OCI-LY3 (cell line): ENCODE results near the gene GCSAM.

Experiments used
- H2AFZ ChIP-seq: fragments of 200-600, 300-600 bp; shearing (Covaris generic); 2 replicates; pipeline ENCODE4 v1.6.0; 2014; ENCODE audit warnings: antibody characterized with exemption, low read depth, low read length
- H3K27ac ChIP-seq: fragments of 200-600, 300-600 bp; sonication (generic); 2 replicates; pipeline ENCODE4 v1.5.1; 2014; ENCODE audit warnings: mild to moderate bottlenecking, low read length, moderate library complexity, mixed read lengths
- H3K27me3 ChIP-seq: fragments of 200-600, 300-600 bp; sonication (generic); 2 replicates; pipeline ENCODE4 v1.6.1; 2014; ENCODE audit warnings: low read depth, low read length, mixed read lengths
- H3K36me3 ChIP-seq: fragments of 200-600, 300-600 bp; sonication (generic); replicated peaks from 2 replicates; pipeline ENCODE3; 2014; ENCODE audit warnings: low read depth, low read length, mixed read lengths
- H3K4me1 ChIP-seq: fragments of 300-600, 200-600 bp; sonication (generic); 2 replicates; pipeline ENCODE4 v1.6.1; 2014; ENCODE audit warnings: low read length, mixed read lengths
- H3K4me2 ChIP-seq: fragments of 200-600, 300-600 bp; sonication (generic); 2 replicates; pipeline ENCODE4 v1.6.1; 2014; ENCODE audit warnings: low read length, mixed read lengths
- H3K4me3 ChIP-seq: fragments of 300-600, 200-600 bp; sonication (generic); 2 replicates; pipeline ENCODE4 v1.5.1; 2014; ENCODE audit warnings: antibody characterized with exemption, mild to moderate bottlenecking, low read length, moderate library complexity
- H3K79me2 ChIP-seq: fragments of 300-600, 200-600 bp; shearing (Covaris generic); 2 replicates; pipeline ENCODE4 v1.6.1; 2014; ENCODE audit warnings: mild to moderate bottlenecking, low read length, mixed read lengths
- H3K9ac ChIP-seq: fragments of 300-600, 200-600 bp; shearing (Covaris generic); 2 replicates; pipeline ENCODE4 v1.6.0; 2014; ENCODE audit warnings: mild to moderate bottlenecking, low read length, moderate library complexity
- H3K9me3 ChIP-seq: fragments of 200-600, 300-600 bp; shearing (Covaris generic); 2 replicates; pipeline ENCODE4 v1.6.1; 2014; ENCODE audit warnings: low read length, mixed read lengths; ENCODE audit not compliant: insufficient read depth
- H4K20me1 ChIP-seq: fragments of 200-600, 300-600 bp; sonication (generic); 2 replicates; pipeline ENCODE4 v1.6.1; 2016; ENCODE audit warnings: low read length, mixed read lengths; ENCODE audit not compliant: insufficient read depth
- CTCF ChIP-seq: fragments of 200-600, 300-600 bp; sonication (generic); IDR thresholded peaks from 2 replicates; pipeline ENCODE4 v1.5.1; 2014; ENCODE audit warnings: antibody characterized with exemption, low read length, low read depth
- EZH2phosphoT487 ChIP-seq: fragments of 200-600 bp; shearing (Covaris generic); IDR thresholded peaks from 2 replicates; pipeline ENCODE4 v1.6.1; 2018; ENCODE audit warnings: antibody characterized with exemption, mixed run types, low read depth

Gene GCSAM

GRCh38 chr3:112130638-112130993, 2.4 kb downstream of the GCSAM start:
- Histone ChIP-seq H3K4me3 (no peak overlapping the region), H3K9ac (no peak overlapping the region), H3K36me3 (no peaks in the 10 kb centered on the region), H2AFZ (no peak overlapping the region), H3K9me3 (no peaks in the 10 kb centered on the region), H3K4me1 (peaks cover 60% of the 10 kb centered on the region), H4K20me1 (no peaks in the 10 kb centered on the region), H3K79me2 (no peaks in the 10 kb centered on the region), H3K4me2 (no peak overlapping the region), H3K27me3 (no peaks in the 10 kb centered on the region), H3K27ac (no peak overlapping the region)
- TF ChIP-seq CTCF (no peak), EZH2phosphoT487 (no peak)

- H3K9me3 ChIP-seq, result no peaks in the 10 kb centered on the region
- H4K20me1 ChIP-seq, result no peaks in the 10 kb centered on the region
- no peak overlapping the region for H3K9ac ChIP-seq
- no peak overlapping the region for H3K27ac ChIP-seq
- peaks cover 55% of the 10 kb centered on the region for H3K4me1 ChIP-seq
- H3K79me2 ChIP-seq, result no peaks in the 10 kb centered on the region
- H3K4me2 ChIP-seq, result no peak overlapping the region
- no peaks in the 10 kb centered on the region for H3K27me3 ChIP-seq
- H3K4me3 ChIP-seq, result no peak overlapping the region
- H3K36me3 ChIP-seq, result no peaks in the 10 kb centered on the region
- no peak for TF ChIP-seq EZH2phosphoT487
- TF ChIP-seq CTCF, result no peak
- H2AFZ ChIP-seq, result no peak overlapping the region
These were observed 3.0 kb downstream of the GCSAM start for GRCh38 chr3:112129925-112130637.

- Histone ChIP-seq H3K27me3 (no peaks in the 10 kb centered on the region), H4K20me1 (no peaks in the 10 kb centered on the region), H2AFZ (0 out of 2 replicates have a peak overlapping the region, but pooled peaks have one; percentile 52)
These were observed 4.0 kb downstream of the GCSAM start for GRCh38 chr3:112128843-112129727.

More at GRCh38 chr3:112128843-112129727, 4.0 kb downstream of the GCSAM start:
- Histone ChIP-seq H3K4me1 (peaks cover 45% of the 10 kb centered on the region), H3K9ac (no peak overlapping the region), H3K79me2 (no peaks in the 10 kb centered on the region), H3K4me3 (no peak overlapping the region), H3K4me2 (peak overlapping the region; percentile 35), H3K36me3 (no peaks in the 10 kb centered on the region), H3K27ac (no peak overlapping the region), H3K9me3 (no peaks in the 10 kb centered on the region)
- TF ChIP-seq EZH2phosphoT487, result no peak
- TF ChIP-seq CTCF, result no peak
